Psoas muscle (tissue), 8 donors: ENCODE results near the gene DMRT3. TPM values are rescaled to one million over a fixed set of nuclear protein-coding genes. Genes with fewer than 3 reads are reported as not detected.

Experiments
- ATAC-seq, 4 donors: fragments of 200-7000 bp; cut with Tn5 transposase; one replicate each; pipeline ENCODE4 v1.9.1; 2020; ENCODE audit warnings: moderate library complexity in 3 of 4, mild to moderate bottlenecking in 2 of 4
- DNase-seq, 2 donors: peaks; one replicate each; pipeline ENCODE4 v3.0.0-alpha.2; 2020
- H3K27ac ChIP-seq: fragments of 200-600 bp; one replicate; pipeline ENCODE4 v1.8.0; 2022
- H3K27me3 ChIP-seq, 3 donors: fragments of 200-600 bp in 1 of 3; one replicate each; pipeline versions ENCODE4 v1.6.1 to v1.8.0; 2013 to 2022; ENCODE audit warnings: low read length in 2 of 3, mild to moderate bottlenecking in 2 of 3, moderate library complexity in 1 of 3; ENCODE audit not compliant: insufficient read depth in 3 of 3
- H3K36me3 ChIP-seq, 2 donors: fragments of 200-600 bp in 1 of 2; one replicate each; pipeline versions ENCODE4 v1.6.1 to v1.8.0; 2013 to 2022; ENCODE audit warnings: low read depth in 1 of 2, mild to moderate bottlenecking in 1 of 2, moderate library complexity in 1 of 2; ENCODE audit not compliant: insufficient read depth in 1 of 2
- H3K4me1 ChIP-seq: fragments of 200-600 bp; one replicate; pipeline ENCODE4 v1.8.0; 2022
- H3K4me3 ChIP-seq: fragments of 200-600 bp; one replicate; pipeline ENCODE4 v1.8.0; 2022; ENCODE audit warnings: mild to moderate bottlenecking
- H3K9me3 ChIP-seq: fragments of 200-600 bp; one replicate; pipeline ENCODE4 v1.8.0; 2022
- WGBS, 3 donors: extraction: QIAGEN DNeasy Blood & Tissue Kit; methylation state at CpG; one replicate each; pipeline versions ENCODE4 v1.1.6 to v1.1.7; 2013; 5-methylcytosine and 5-hydroxymethylcytosine counted together
- intact Hi-C, 2 donors: fragments of 100-400 bp; cut with DNase I; formaldehyde crosslinking; loops; one replicate each; pipeline versions ENCODE4 v1.11.0 to v1.14.2; 2022
- polyA plus RNA-seq, 3 donors: library from polyadenylated mRNA; stranded (reverse); fragments of 200-250 nt; gene quantifications; one replicate each; pipeline ENCODE4 v1.2.3, GENCODE V29; 2013
- total RNA-seq, 4 donors: library from RNA; stranded (reverse); fragmentation: NEBNext Ultra II Directional in 2 of 4; extraction: Animal tissue kit (Norgen Biotek cat#: 25700) in 2 of 4; gene quantifications; one replicate each; pipeline versions ENCODE4 v1.2.1 to v1.2.4, GENCODE V29; 2021 to 2023
- TF ChIP-seq, protein P1 (sequence below): fragments of 200-600 bp; IDR thresholded peaks from one replicate; pipeline ENCODE4 v1.8.0; 2022; ENCODE audit warnings: antibody characterized with exemption
- donor health status: healthy with polysubstance abuse.
- donor health status: DM: no; HTN: no; CAD: no; lungs with moderate emphysema.
- donor health status: Bipolar disorder and iron deficiency.
- donor health status: healthy.
- donor health status: DM: yes; HTN: yes; CAD: no.
- donor health status: DM: no; HTN: no; CAD: no.
- donor health status: DM: no; HTN: no; CAD: no.
- donor health status: DM: yes; HTN: yes; CAD: no.

DMRT3 gene
- total and polyA plus RNA-seq, 7 donors: 0.03 to 0.44 (median 0.12) TPM; not detected in 1

GRCh38 chr9:972501-973294 is 3.8 kb upstream of the DMRT3 start:
- H3K4me3 ChIP-seq: peak overlapping the region; percentile 66
- DNase-seq (no peak), ATAC-seq (no peak)
- H3K9me3 ChIP-seq: no peaks in the 10 kb centered on the region
- H3K27me3 ChIP-seq: peaks cover 0 to 100% (median 70%) of the 10 kb centered on the region in 3 donors
- no peaks in the 10 kb centered on the region for H3K36me3 ChIP-seq
- WGBS, 3 donors: 51 to 54% (median 52%) methylated on average over 65 to 68 of the region's 68 CpGs
- H3K27ac ChIP-seq: no peak overlapping the region
- H3K4me1 ChIP-seq: peaks cover 12% of the 10 kb centered on the region
- TF ChIP-seq, protein P1, sequence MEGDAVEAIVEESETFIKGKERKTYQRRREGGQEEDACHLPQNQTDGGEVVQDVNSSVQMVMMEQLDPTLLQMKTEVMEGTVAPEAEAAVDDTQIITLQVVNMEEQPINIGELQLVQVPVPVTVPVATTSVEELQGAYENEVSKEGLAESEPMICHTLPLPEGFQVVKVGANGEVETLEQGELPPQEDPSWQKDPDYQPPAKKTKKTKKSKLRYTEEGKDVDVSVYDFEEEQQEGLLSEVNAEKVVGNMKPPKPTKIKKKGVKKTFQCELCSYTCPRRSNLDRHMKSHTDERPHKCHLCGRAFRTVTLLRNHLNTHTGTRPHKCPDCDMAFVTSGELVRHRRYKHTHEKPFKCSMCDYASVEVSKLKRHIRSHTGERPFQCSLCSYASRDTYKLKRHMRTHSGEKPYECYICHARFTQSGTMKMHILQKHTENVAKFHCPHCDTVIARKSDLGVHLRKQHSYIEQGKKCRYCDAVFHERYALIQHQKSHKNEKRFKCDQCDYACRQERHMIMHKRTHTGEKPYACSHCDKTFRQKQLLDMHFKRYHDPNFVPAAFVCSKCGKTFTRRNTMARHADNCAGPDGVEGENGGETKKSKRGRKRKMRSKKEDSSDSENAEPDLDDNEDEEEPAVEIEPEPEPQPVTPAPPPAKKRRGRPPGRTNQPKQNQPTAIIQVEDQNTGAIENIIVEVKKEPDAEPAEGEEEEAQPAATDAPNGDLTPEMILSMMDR: no peak
- intact Hi-C loops: no loop called here

DNA sequence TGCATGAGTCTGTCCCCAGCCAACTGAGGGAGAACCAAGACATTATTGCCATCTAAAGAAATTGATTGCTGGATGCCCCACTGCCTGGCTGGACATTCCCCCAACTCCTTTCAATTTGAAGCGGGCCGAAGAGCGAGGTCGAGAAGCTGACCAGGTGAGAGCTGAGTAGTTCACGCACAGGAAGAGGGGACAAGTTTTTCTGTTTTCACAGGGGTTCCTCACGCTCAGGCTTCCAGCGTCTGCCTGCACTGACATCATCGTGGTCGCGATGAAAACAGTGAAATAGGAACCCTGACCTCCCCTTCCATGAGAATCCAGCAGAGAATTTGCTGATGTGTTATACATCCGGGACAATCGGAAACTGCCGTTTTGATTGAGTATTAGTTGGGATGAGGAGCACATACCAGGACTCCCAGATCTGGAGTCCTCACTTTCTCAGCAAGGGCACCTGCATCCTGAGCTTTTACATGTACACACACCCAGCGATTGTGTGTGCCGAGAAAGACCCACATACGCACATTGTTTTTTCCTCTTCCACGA is 3.1 kb upstream of the DMRT3 start:
- no peak for ATAC-seq
- intact Hi-C loops: no loop called here
- peaks cover 12% of the 10 kb centered on the region for H3K4me1 ChIP-seq

GRCh38 chr9:974031-974995 is 2.1 kb upstream of the DMRT3 start:
- intact Hi-C loops: no loop called here
- no peaks in the 10 kb centered on the region for H3K36me3 ChIP-seq
- WGBS, 3 donors: 71 to 75% (median 74%) methylated on average over 29 of the region's 29 CpGs
- ATAC-seq (no peak), DNase-seq (no peak)
- H3K4me1 ChIP-seq: peaks cover 12% of the 10 kb centered on the region
- H3K27me3 ChIP-seq: peaks cover 0 to 100% (median 67%) of the 10 kb centered on the region in 3 donors
- no peaks in the 10 kb centered on the region for H3K9me3 ChIP-seq
- H3K4me3 ChIP-seq: no peak overlapping the region
- TF ChIP-seq, protein P1: no peak
- H3K27ac ChIP-seq: no peak overlapping the region

More for the DNA sequence above, 3.1 kb upstream of the DMRT3 start:
- Histone ChIP-seq H3K27me3 (peaks cover 0 to 100% (median 68%) of the 10 kb centered on the region in 3 donors), H3K27ac (no peak overlapping the region), H3K4me3 (no peak overlapping the region), H3K36me3 (no peaks in the 10 kb centered on the region), H3K9me3 (no peaks in the 10 kb centered on the region)
- WGBS, 3 donors: 70 to 76% (median 74%) methylated on average over 17 of the region's 17 CpGs
- TF ChIP-seq, protein P1: no peak
- DNase-seq: no peak

DNA sequence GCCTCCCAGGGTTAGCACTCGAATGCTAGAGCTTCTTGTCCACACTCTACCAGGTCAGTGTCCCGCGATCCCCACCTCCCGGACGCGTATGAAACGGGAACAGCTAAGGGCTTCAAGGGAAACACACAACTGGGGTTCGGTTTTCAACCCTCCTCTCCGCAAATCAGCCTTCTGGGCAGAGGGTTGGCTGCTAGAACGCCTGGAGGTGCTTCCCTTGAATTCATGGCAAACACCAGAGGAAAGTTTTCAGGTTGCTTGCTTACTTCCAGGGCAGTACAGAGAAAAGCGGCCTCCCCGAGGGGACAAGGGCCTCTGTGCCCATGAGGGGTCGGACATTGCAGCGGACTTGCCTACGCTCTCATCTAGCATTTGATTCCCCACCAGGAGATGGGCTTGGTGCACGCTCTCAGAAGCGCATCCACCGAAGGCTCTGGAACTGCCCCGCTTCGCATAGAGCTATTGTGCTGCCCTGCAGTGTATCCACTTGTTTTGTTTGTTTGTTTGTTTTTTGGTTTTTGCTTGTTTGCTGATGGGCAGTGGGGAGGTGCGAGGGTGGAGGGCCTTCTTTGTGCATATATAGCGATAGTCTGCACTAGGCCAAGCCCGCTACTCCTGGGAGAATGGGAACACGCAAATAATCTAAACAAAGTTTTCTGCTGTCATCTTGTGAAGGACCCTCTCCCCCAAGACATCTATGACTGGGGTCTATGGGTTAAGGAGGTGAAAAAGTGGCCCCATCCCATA is 1.3 kb upstream of the DMRT3 start:
- peaks cover 12% of the 10 kb centered on the region for H3K4me1 ChIP-seq
- ATAC-seq (no peak), DNase-seq (no peak)
- H3K4me3 ChIP-seq: no peak overlapping the region
- H3K27me3 ChIP-seq: peaks cover 0 to 99% (median 60%) of the 10 kb centered on the region in 3 donors
- H3K27ac ChIP-seq: no peak overlapping the region
- intact Hi-C loops: no loop called here
- no peaks in the 10 kb centered on the region for H3K9me3 ChIP-seq
- no peaks in the 10 kb centered on the region for H3K36me3 ChIP-seq
- WGBS, 3 donors: 66 to 70% (median 70%) methylated on average over 24 of the region's 24 CpGs
- TF ChIP-seq, protein P1: no peak
